H9 (cell line): ENCODE measurements around the gene ILF3. TPM values are rescaled to one million over a fixed set of nuclear protein-coding genes. Genes with fewer than 3 reads are reported as not detected.

Experiments used
- DNase-seq: peaks from one replicate; pipeline ENCODE4 v3.0.0-alpha.2; 2017
- H2AFZ ChIP-seq: one replicate; pipeline ENCODE4 v1.6.1; 2013; ENCODE audit warnings: mild to moderate bottlenecking, low read length, control low read depth, moderate library complexity
- H2AK5ac ChIP-seq: 2 replicates; pipeline ENCODE4 v1.6.1; 2013; ENCODE audit warnings: low read length, control low read depth, mixed read lengths; ENCODE audit not compliant: insufficient read length
- H2BK120ac ChIP-seq: one replicate; pipeline ENCODE4 v1.6.1; 2013; ENCODE audit warnings: low read depth, mild to moderate bottlenecking, low read length, control low read depth, inconsistent platforms; ENCODE audit not compliant: poor library complexity, severe bottlenecking
- H2BK12ac ChIP-seq: 2 replicates; pipeline ENCODE4 v1.6.1; 2013; ENCODE audit warnings: low read length, control low read depth, mixed read lengths, low read depth; ENCODE audit not compliant: insufficient read length
- H2BK15ac ChIP-seq: 2 replicates; pipeline ENCODE4 v1.6.1; 2013; ENCODE audit warnings: low read depth, low read length, control low read depth
- H2BK20ac ChIP-seq: one replicate; pipeline ENCODE4 v1.6.1; 2013; ENCODE audit warnings: low read depth, mild to moderate bottlenecking, low read length, control low read depth, inconsistent platforms; ENCODE audit not compliant: poor library complexity, severe bottlenecking
- H2BK5ac ChIP-seq: 2 replicates; pipeline ENCODE4 v1.6.1; 2013; ENCODE audit warnings: low read length, control low read depth, mixed read lengths; ENCODE audit not compliant: insufficient read length
- H3K14ac ChIP-seq: 2 replicates; pipeline ENCODE4 v1.6.1; 2013; ENCODE audit warnings: low read length, control low read depth; ENCODE audit not compliant: insufficient read depth
- H3K18ac ChIP-seq: 2 replicates; pipeline ENCODE4 v1.6.1; 2013; ENCODE audit warnings: low read depth, mild to moderate bottlenecking, mixed read lengths, low read length, control low read depth; ENCODE audit not compliant: insufficient read length
- H3K23ac ChIP-seq: 2 replicates; pipeline ENCODE4 v1.6.1; 2013; ENCODE audit warnings: low read length, control low read depth, mixed read lengths, low read depth; ENCODE audit not compliant: insufficient read length
- H3K23me2 ChIP-seq: 2 replicates; pipeline ENCODE4 v1.6.1; 2013; ENCODE audit warnings: low read depth, mild to moderate bottlenecking, mixed read lengths, low read length, control low read depth; ENCODE audit not compliant: insufficient read length, poor library complexity, severe bottlenecking
- H3K27ac ChIP-seq: 2 replicates; pipeline ENCODE4 v1.5.1; 2013; ENCODE audit warnings: low read length, control low read depth, mixed read lengths, low read depth; ENCODE audit not compliant: insufficient read length
- H3K27me3 ChIP-seq: 2 replicates; pipeline ENCODE4 v1.6.1; 2013; ENCODE audit warnings: low read length, control low read depth, inconsistent platforms; ENCODE audit not compliant: insufficient read depth
- H3K4ac ChIP-seq: 2 replicates; pipeline ENCODE4 v1.6.1; 2013; ENCODE audit warnings: low read depth, mild to moderate bottlenecking, control low read depth, inconsistent platforms, low read length, moderate library complexity
- H3K4me1 ChIP-seq: 2 replicates; pipeline ENCODE4 v1.6.1; 2013; ENCODE audit warnings: low read length, control low read depth, inconsistent platforms; ENCODE audit not compliant: insufficient read depth
- H3K4me2 ChIP-seq: 2 replicates; pipeline ENCODE4 v1.6.1; 2013; ENCODE audit warnings: low read length, control low read depth, mixed read lengths; ENCODE audit not compliant: insufficient read length, insufficient read depth
- H3K56ac ChIP-seq: 2 replicates; pipeline ENCODE4 v1.6.1; 2013; ENCODE audit warnings: low read depth, mild to moderate bottlenecking, mixed read lengths, low read length, control low read depth; ENCODE audit not compliant: insufficient read length
- H3K79me1 ChIP-seq: 2 replicates; pipeline ENCODE4 v1.6.1; 2013; ENCODE audit warnings: low read depth, mild to moderate bottlenecking, moderate library complexity, low read length, control low read depth, inconsistent platforms; ENCODE audit not compliant: insufficient read depth, poor library complexity, severe bottlenecking
- H3K79me2 ChIP-seq: 2 replicates; pipeline ENCODE4 v1.6.1; 2013; ENCODE audit warnings: low read length, control low read depth, inconsistent platforms; ENCODE audit not compliant: insufficient read depth
- H3K9ac ChIP-seq: 2 replicates; pipeline ENCODE4 v1.6.1; 2013; ENCODE audit warnings: low read length, control low read depth, mixed read lengths; ENCODE audit not compliant: insufficient read length; ENCODE audit errors: extremely low read depth
- H3K9me3 ChIP-seq: one replicate; pipeline ENCODE4 v1.6.1; 2013; ENCODE audit warnings: low read depth, low read length, inconsistent platforms; ENCODE audit not compliant: control insufficient read depth
- H3T11ph ChIP-seq: one replicate; pipeline ENCODE4 v1.6.1; 2013; ENCODE audit warnings: mild to moderate bottlenecking, low read length, control low read depth, inconsistent platforms
- H4K20me1 ChIP-seq: one replicate; pipeline ENCODE4 v1.6.1; 2013; ENCODE audit not compliant: control insufficient read depth, insufficient read length, insufficient read depth
- H4K5ac ChIP-seq: 2 replicates; pipeline ENCODE4 v1.6.1; 2013; ENCODE audit warnings: low read depth, mild to moderate bottlenecking, mixed read lengths, low read length, control low read depth; ENCODE audit not compliant: insufficient read length
- H4K8ac ChIP-seq: replicated peaks from 2 replicates; pipeline ENCODE4 v1.6.1; 2013; ENCODE audit warnings: low read length, control low read depth, mixed read lengths, low read depth; ENCODE audit not compliant: insufficient read length
- H4K91ac ChIP-seq: 2 replicates; pipeline ENCODE4 v1.6.1; 2013; ENCODE audit warnings: low read depth, mild to moderate bottlenecking, moderate library complexity, mixed read lengths, low read length, control low read depth; ENCODE audit not compliant: insufficient read length
- H3K27ac Mint-ChIP-seq, 3 experiments: 2 replicates in 2 of 3; 3 replicates in 1 of 3; pipeline ENCODE4 v1.8.0; 2020 to 2021; ENCODE audit warnings: mixed read lengths in 3 of 3, mild to moderate bottlenecking in 1 of 3, moderate library complexity in 1 of 3
- H3K27me3 Mint-ChIP-seq: 2 replicates; pipeline ENCODE4 v1.8.0; 2021; ENCODE audit warnings: low read depth, mild to moderate bottlenecking, moderate library complexity, mixed read lengths
- H3K36me3 Mint-ChIP-seq, 3 experiments: 2 replicates in 2 of 3; 3 replicates in 1 of 3; pipeline ENCODE4 v1.8.0; 2020 to 2021; ENCODE audit warnings: low read depth in 3 of 3, mixed read lengths in 3 of 3; ENCODE audit not compliant: insufficient read depth in 1 of 3
- H3K4me1 Mint-ChIP-seq, 2 experiments: 2 replicates each; pipeline ENCODE4 v1.8.0; 2020; ENCODE audit warnings: mixed read lengths in 2 of 2
- H3K4me3 Mint-ChIP-seq, 2 experiments: 2 replicates in 1 of 2; 3 replicates in 1 of 2; pipeline ENCODE4 v1.8.0; 2020 to 2021; ENCODE audit warnings: mild to moderate bottlenecking in 2 of 2, mixed read lengths in 2 of 2, moderate library complexity in 1 of 2
- H3K9me3 Mint-ChIP-seq, 2 experiments: 2 replicates in 1 of 2; 3 replicates in 1 of 2; pipeline ENCODE4 v1.8.0; 2020; ENCODE audit warnings: mild to moderate bottlenecking in 2 of 2, mixed read lengths in 2 of 2, moderate library complexity in 1 of 2
- WGBS: extraction: QIAGEN DNeasy Blood & Tissue Kit; methylation state at CpG from one replicate; pipeline ENCODE4 v1.1.7; 2013; ENCODE audit warnings: missing lambda C conversion rate, low lambda C conversion rate, mixed read lengths; ENCODE audit not compliant: insufficient read length; ENCODE audit errors: extremely low coverage; 5-methylcytosine and 5-hydroxymethylcytosine counted together
- total RNA-seq: library from RNA; stranded (reverse); gene quantifications from 2 replicates; pipeline ENCODE4 v1.2.1, GENCODE V29; 2021
- TF ChIP-seq, protein P1 (sequence below): fragments of 200-600 bp; sonication (generic); conservative IDR thresholded peaks from 3 replicates; pipeline ENCODE4 v1.8.0; 2021; ENCODE audit warnings: antibody characterized with exemption, mild to moderate bottlenecking

Gene ILF3
- total RNA-seq, 1 experiment from 2014 or later = 841 TPM

DNA sequence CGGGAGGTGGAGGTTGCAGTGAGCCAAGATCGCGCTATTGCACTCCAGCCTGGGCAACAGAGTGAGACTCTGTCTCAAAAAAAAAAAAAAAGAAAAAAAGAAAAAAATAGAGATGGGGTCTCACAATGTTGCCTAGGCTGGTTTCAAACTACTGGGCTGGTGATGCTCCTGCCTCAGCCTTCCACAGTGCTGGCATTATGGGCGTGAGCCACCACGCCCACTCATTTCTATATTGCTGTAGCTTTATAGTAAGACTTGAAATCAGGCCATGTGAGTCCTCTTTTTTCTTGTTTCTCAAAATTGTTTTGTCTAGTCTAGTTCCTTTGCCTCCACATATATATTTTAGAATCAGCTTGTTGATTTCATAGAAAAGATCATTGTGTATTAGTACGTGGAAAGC is 82.0 kb downstream of the ILF3 start:
- H2AK5ac ChIP-seq = no peak overlapping the region
- H2BK120ac ChIP-seq = no peak overlapping the region
- H3K27me3 ChIP-seq = no peaks in the 10 kb centered on the region
- Mint-ChIP-seq H3K36me3 (peaks cover 6 to 15% (median 11%) of the 10 kb centered on the region in 3 experiments; a peak in 6 of 7 replicates), H3K4me3 (no peak overlapping the region), H3K9me3 (peaks cover 5 to 7% of the 10 kb centered on the region in 2 experiments; a peak in 4 of 5 replicates), H3K4me1 (peaks cover 4 to 11% of the 10 kb centered on the region in 2 experiments), H3K27ac (no peak overlapping the region; a peak in 1 of 7 replicates), H3K27me3 (no peaks in the 10 kb centered on the region)
- no peaks in the 10 kb centered on the region for H3K9me3 ChIP-seq
- no peak overlapping the region for H2BK12ac ChIP-seq
- H3K79me2 ChIP-seq = peaks cover 2% of the 10 kb centered on the region; the same call in 1 of the 2 replicates
- H4K91ac ChIP-seq = no peak overlapping the region
- no peak overlapping the region for H3K4ac ChIP-seq
- H3K23me2 ChIP-seq = no peaks in the 10 kb centered on the region
- no peak overlapping the region for H2BK15ac ChIP-seq
- no peak overlapping the region for H3K14ac ChIP-seq
- H2AFZ ChIP-seq = no peak overlapping the region
- H3K79me1 ChIP-seq = peaks cover 5% of the 10 kb centered on the region
- no peaks in the 10 kb centered on the region for H3K4me1 ChIP-seq
- TF ChIP-seq, protein P1, sequence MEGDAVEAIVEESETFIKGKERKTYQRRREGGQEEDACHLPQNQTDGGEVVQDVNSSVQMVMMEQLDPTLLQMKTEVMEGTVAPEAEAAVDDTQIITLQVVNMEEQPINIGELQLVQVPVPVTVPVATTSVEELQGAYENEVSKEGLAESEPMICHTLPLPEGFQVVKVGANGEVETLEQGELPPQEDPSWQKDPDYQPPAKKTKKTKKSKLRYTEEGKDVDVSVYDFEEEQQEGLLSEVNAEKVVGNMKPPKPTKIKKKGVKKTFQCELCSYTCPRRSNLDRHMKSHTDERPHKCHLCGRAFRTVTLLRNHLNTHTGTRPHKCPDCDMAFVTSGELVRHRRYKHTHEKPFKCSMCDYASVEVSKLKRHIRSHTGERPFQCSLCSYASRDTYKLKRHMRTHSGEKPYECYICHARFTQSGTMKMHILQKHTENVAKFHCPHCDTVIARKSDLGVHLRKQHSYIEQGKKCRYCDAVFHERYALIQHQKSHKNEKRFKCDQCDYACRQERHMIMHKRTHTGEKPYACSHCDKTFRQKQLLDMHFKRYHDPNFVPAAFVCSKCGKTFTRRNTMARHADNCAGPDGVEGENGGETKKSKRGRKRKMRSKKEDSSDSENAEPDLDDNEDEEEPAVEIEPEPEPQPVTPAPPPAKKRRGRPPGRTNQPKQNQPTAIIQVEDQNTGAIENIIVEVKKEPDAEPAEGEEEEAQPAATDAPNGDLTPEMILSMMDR = no peak
- no peaks in the 10 kb centered on the region for H4K20me1 ChIP-seq
- WGBS = no CpG with 5 or more reads among the region's 6 CpGs
- H3K18ac ChIP-seq = no peak overlapping the region
- no peak overlapping the region for H3T11ph ChIP-seq
- no peak overlapping the region for H3K23ac ChIP-seq
- no peak overlapping the region for H3K56ac ChIP-seq
- H2BK20ac ChIP-seq = no peak overlapping the region
- no peak overlapping the region for H2BK5ac ChIP-seq
- no peak for DNase-seq
- H3K27ac ChIP-seq = no peak overlapping the region
- no peak overlapping the region for H4K8ac ChIP-seq
- no peak overlapping the region for H3K9ac ChIP-seq
- H3K4me2 ChIP-seq = no peak overlapping the region
- no peak overlapping the region for H4K5ac ChIP-seq
